ENCODE results near the gene AARSD1. TPM values are rescaled to one million over a fixed set of nuclear protein-coding genes. Genes with fewer than 3 reads are reported as not detected.
"Not testable (repeated sequence)": the region's sequence is repeated elsewhere in the genome, so short reads cannot be mapped to it uniquely, and the experiment has no call there.

Gene AARSD1
- total RNA-seq, 1 donor from 2014 or later, result 40.7 TPM

DNA sequence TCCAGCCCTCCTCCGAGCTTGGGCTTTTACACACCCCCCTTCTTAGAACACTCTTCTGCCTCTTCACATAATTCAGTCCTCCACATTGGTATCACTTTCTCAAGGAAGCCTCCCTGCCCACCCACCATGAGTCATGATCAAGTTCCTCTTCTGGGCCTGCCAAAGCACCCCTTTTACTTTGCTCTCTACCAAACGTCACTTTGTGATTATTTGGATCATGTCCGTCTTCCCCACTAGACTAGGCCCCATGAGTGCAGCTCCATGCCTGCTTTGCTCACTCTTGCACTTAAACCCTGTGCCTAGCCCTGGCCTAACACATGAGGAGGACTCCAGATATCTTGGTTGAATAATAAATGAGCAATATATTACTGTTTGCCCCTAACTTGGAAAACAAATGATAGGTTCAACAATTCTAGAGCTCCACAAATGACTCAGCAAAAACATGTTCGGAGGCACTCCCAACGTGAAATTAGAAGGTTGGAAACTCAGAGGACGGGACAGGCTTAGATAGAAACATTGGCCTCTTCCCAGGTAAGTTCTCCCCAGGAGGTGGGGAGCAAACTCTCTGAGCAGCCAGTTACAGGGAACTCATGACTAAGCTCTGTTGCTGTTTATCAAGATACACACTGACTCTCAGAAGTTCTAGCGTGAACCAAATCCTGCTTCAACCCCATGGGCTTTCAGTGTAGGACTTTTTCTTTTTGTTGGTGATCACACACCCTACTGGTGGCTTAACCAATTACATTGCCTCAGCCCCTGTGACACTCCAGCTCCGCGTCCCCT, 35.3 kb downstream of the AARSD1 start:
- ATAC-seq, result peak; percentile 96
- no peak for DNase-seq (ENCODE audit: low spot score)
- intact Hi-C loops (cut with DNase I), result no loop called here

DNA sequence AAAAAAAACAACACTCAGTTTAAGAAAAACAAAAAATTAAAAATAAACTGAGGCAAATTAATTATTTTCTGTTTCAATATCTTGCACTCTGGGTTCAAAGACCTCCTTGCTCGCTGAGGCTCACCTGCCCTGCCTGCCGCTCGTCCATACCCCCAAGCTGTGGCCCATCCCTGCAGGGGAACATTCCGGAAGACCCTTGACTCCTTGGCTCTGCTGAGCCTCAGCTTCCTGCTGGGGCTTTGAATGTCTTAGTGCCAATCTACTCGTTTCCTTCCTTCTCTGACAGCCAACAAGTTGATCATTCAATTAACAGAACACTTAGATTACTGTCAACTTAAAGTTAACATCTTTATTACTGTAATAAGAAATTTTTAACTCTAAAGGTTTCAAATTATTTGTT, 39.4 kb downstream of the AARSD1 start:
- DNase-seq (ENCODE audit: low spot score) (no peak), ATAC-seq (no peak)
- intact Hi-C loops (cut with DNase I), result no loop called here

GRCh38 chr17:42923472-42923871, 40.8 kb downstream of the AARSD1 start:
- DNase-seq (ENCODE audit: low spot score); ATAC-seq; intact Hi-C loops (cut with DNase I): not testable (repeated sequence)

- intact Hi-C loops (cut with DNase I), result no loop called here
- DNase-seq (ENCODE audit: low spot score) (no peak), ATAC-seq (no peak)
These were observed 42.0 kb downstream of the AARSD1 start for GRCh38 chr17:42922294-42922693.

DNA sequence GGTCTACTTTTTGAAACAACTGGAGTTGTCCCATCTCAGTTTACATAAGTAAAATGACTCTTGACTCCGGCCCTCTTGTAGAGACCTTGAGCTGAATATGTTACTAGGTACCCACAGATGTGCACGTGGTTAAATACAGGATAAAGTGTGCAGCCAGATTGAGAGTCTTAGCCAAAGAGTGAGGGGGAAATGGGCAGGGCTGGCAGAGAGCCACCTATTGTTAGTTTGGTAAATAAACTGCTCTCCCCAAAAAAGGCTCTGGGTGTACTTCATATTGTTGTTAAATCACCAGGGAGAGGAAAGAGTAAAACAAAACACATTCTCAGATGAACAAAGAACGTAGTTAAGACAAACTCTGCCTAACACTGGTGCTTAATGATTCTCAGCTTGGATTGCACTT, 43.3 kb downstream of the AARSD1 start:
- ATAC-seq, result peak; percentile 34
- intact Hi-C loops (cut with DNase I), result no loop called here
- DNase-seq (ENCODE audit: low spot score), result no peak

DNA sequence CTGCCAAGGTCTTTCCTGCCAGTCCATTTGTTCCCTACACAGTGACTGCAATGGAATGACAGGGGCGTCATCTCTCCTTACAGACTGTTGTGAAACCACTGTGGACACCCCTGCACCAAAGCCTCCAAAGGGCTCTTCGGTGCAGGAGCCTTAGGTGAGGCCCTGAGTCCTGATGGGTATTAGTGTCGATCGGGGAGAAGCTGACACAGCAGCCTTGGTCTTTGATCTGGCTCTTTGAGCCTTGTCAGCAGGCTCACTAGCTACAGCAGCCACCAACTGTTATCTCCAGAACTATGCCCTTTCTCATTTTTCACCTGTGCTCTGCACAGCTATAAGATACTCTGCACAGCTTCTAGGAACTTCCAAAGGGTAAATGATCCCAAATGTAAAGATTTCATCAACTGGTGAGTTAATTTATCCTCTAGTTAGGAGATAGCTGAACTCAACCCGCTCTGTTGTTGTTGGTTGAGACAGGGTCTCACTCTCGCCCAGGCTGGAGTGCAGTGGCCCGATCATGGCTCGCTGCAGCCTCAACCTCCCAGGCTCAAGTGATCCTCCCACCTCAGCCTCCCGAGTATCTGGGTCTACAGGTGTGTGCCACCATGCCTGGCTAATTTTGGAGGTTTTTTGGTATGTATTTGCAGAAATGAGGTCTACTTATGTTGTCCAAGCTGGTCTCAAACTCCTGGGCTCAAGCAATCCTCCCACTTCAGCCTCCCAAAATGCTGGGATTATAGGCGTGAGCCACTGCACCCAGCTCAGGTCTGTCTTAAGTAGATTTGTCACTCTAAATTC, 44.0 kb downstream of the AARSD1 start:
- intact Hi-C loops (cut with DNase I), result no loop called here
- DNase-seq (ENCODE audit: low spot score) (no peak), ATAC-seq (no peak)

- intact Hi-C loops (cut with DNase I); DNase-seq (ENCODE audit: low spot score); ATAC-seq: not testable (repeated sequence)
These were observed 44.7 kb downstream of the AARSD1 start for GRCh38 chr17:42919522-42920077.

DNA sequence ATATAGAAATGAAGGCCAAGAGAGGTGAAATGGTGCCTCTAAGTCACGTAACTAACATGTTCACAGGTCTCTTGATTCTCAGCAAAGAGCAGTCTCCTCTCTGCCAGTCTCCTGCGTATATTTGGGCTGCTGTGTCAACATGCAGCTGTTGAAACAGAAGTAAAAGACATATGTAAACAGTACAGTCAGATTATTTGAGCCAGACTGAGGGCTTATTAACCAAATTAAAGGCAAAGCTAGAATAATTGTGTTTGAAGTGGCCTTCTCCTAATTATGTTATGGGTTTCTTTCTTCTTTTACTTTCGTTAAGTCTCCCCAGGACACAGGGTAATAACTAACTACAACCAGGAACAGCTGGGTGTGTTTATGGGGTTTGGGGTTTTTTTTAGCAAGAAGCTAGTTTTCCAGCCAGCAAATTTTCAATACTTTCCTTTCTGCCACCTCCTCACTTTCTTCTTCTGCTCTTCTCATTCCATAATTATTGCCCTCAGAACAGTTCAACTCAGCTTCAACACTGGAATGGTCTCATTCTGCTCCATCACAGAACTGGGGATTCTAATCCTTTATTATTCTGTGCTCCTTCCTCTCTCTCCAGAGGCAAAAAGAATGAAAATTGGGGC, 45.2 kb downstream of the AARSD1 start:
- no peak for ATAC-seq
- DNase-seq (ENCODE audit: low spot score), result no peak
- intact Hi-C loops (cut with DNase I), result no loop called here

- DNase-seq (ENCODE audit: low spot score) (no peak), ATAC-seq (no peak)
- intact Hi-C loops (cut with DNase I), result no loop called here
These were observed 47.0 kb downstream of the AARSD1 start for GRCh38 chr17:42917236-42917603.

- intact Hi-C loops (cut with DNase I); ATAC-seq; DNase-seq (ENCODE audit: low spot score): not testable (repeated sequence)
These were observed 47.6 kb downstream of the AARSD1 start for GRCh38 chr17:42916388-42917235.

- ATAC-seq; intact Hi-C loops (cut with DNase I); DNase-seq (ENCODE audit: low spot score): not testable (repeated sequence)
These were observed 49.0 kb downstream of the AARSD1 start for GRCh38 chr17:42915288-42915687.

GRCh38 chr17:42913981-42914617, 50.2 kb downstream of the AARSD1 start:
- ATAC-seq, result no peak
- intact Hi-C loops (cut with DNase I), result no loop called here
- no peak for DNase-seq (ENCODE audit: low spot score)

DNA sequence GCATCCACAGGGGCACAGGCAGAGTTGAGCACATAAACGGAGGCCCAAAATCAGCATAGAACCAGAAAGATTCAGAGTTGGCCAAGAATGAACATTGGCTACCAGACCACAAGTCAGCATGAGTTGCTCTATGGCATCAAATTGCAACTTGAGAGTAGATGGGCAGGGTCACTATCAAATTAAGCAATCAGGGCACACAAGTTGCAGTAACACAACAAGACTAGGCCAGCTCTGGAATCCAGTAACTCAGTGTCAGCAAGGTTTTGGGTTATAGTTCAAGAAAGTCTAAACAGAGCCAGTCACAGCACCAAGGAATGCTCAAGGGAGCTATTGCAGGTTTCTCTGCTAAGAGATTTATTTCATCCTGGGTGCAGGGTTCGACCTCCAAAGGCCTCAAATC, 50.7 kb downstream of the AARSD1 start:
- ATAC-seq, result peak; percentile 32
- intact Hi-C loops (cut with DNase I), result no loop called here
- no peak for DNase-seq (ENCODE audit: low spot score)

- no peak for DNase-seq (ENCODE audit: low spot score)
- ATAC-seq, result no peak
- intact Hi-C loops (cut with DNase I), result no loop called here
These were observed 55.2 kb downstream of the AARSD1 start for GRCh38 chr17:42908872-42909700.

DNA sequence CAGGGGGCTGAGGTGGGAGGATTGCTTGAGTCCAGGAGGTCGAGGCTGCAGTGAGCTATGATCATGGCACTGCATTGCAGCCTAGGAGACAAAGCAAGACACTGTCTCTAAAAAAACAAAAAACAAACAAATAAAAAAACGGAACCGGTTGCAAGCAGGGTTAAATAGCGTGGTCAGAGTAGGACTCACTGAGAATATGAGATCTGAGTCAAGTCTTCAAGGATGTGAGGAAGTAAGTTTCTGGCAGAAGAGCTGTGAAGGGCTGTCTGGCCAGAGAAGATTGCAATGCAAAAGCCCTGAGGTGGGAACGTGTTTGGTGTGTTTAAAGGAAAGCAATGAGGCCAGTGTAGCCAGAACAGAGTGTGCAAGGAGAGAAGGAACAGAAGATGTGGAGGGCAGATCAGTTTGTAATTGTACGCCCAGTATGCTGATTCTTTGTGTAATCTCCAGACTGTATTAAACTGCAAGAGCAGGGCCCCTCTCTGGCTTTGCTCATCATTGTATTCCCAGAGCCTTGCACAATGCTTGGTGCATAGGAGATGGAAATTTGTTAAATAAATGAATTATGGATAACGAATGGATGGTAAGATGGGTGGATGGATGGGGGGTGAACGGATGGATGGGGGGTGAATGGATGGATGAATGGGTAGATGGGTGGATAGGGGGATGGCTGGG, 57.3 kb downstream of the AARSD1 start:
- intact Hi-C loops (cut with DNase I), result no loop called here
- ATAC-seq (no peak), DNase-seq (ENCODE audit: low spot score) (no peak)

- intact Hi-C loops (cut with DNase I), result no loop called here
- ATAC-seq, result no peak
- DNase-seq (ENCODE audit: low spot score), result no peak
These were observed 60.2 kb downstream of the AARSD1 start for GRCh38 chr17:42904110-42904469.
